Tibial nerve (tissue), 4 donors: ENCODE measurements around the gene MBP. TPM values are rescaled to one million over a fixed set of nuclear protein-coding genes. Genes with fewer than 3 reads are reported as not detected.
A peak's percentile ranks its signal among the peaks of the same experiment; 100 is the strongest.

ENCODE experiments used
- DNase-seq, 2 donors: peaks; one replicate each; pipeline ENCODE4 v3.0.0-alpha.2; 2019; ENCODE audit warnings: low spot score in 2 of 2
- H3K27ac ChIP-seq, 4 donors: fragments of 200-600 bp; sonication (generic) in 3 of 4; one replicate each; pipeline ENCODE4 v1.5.1; 2017 to 2019; ENCODE audit warnings: mild to moderate bottlenecking in 1 of 4
- H3K27me3 ChIP-seq, 2 donors: fragments of 200-600 bp; sonication (generic) in 1 of 2; one replicate each; pipeline versions ENCODE4 v1.5.1 to v1.6.0; 2017 to 2019
- H3K36me3 ChIP-seq, 3 donors: fragments of 200-600 bp; sonication (generic); one replicate each; pipeline ENCODE4 v1.5.1; 2018 to 2019
- H3K4me1 ChIP-seq, 4 donors: fragments of 200-600 bp; sonication (generic) in 3 of 4; one replicate each; pipeline ENCODE4 v1.5.1; 2017 to 2019
- H3K4me3 ChIP-seq, 4 donors: fragments of 200-600 bp; sonication (generic) in 3 of 4; one replicate each; pipeline ENCODE4 v1.5.1; 2017 to 2019; ENCODE audit warnings: mild to moderate bottlenecking in 1 of 4, moderate library complexity in 1 of 4
- H3K9me3 ChIP-seq, 4 donors: fragments of 200-600 bp; sonication (generic) in 3 of 4; one replicate each; pipeline ENCODE4 v1.5.1; 2017 to 2019
- EP300 ChIP-seq, 2 donors: sonication (generic); formaldehyde crosslinking; IDR thresholded peaks; one replicate each; pipeline ENCODE4 v1.6.1; 2017; ENCODE audit warnings: antibody characterized with exemption in 2 of 2, mild to moderate bottlenecking in 1 of 2
- POLR2A ChIP-seq, 2 donors: fragments of 450-650 bp; IDR thresholded peaks; one replicate each; pipeline ENCODE4 v1.6.1; 2017; ENCODE audit warnings: antibody characterized with exemption in 2 of 2, mild to moderate bottlenecking in 2 of 2, moderate library complexity in 2 of 2
- WGBS, 2 donors: methylation state at CpG; one replicate each; pipeline ENCODE4 v1.1.5; 2018; 5-methylcytosine and 5-hydroxymethylcytosine counted together
- total RNA-seq, 4 donors: library from RNA; depleted of rRNA; stranded (reverse); fragments of >200 nt; gene quantifications; one replicate each; pipeline ENCODE4 v1.1.0, GENCODE V29; 2016
- TF ChIP-seq, protein P1 (sequence below), 5 experiments: fragments of 200-600 bp in 3 of 5; fragments of 450-650 bp in 2 of 5; sonication (generic) in 3 of 5; IDR thresholded peaks; one replicate each; pipeline ENCODE4 v1.5.1; 2016 to 2019; ENCODE audit warnings: antibody characterized with exemption in 5 of 5, mild to moderate bottlenecking in 3 of 5, moderate library complexity in 2 of 5

Gene MBP
- total RNA-seq, 4 donors from 2014 or later = 831 to 1,485 (median 1,405) TPM

DNA sequence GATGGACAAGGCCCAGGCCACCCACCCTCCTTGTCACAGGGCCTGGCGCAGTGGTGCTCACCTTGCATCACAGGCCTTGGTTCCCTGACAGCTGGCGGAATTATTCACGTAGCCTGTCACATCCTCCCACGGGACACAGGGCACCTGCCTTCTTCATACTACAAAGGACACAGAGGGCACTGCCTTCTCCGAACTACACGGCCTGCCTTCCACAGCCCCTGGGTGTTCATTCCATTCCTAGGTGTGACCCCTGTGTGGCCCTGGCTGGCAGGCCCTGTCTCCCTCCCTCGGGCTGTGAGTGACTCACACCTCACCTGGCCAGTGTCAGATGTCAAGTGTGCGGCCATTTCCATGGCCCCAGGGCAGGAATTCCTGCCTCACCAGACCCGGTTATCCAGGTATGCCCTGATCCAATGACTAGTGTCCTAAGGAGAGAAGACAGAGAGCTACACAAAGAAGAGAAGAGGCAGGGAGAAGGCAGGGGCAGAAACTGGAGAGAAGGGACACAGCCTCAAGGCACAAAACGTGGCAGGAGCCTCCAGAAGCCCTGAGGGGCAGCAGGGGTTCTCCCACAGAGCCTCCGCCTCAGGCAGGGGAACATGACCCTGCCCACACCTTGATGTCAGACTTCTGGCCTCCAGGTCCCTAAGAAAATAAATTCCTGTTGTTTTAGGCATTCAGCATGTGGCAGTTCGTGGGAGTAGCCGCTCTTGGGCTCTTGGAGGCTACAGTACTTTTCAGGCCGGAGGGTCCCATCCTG is 43.4 kb downstream of the MBP start:
- Histone ChIP-seq H3K27ac (peak overlapping the region in 2 of 4 donors; percentile 5 to 17), H3K27me3 (no peaks in the 10 kb centered on the region), H3K9me3 (no peaks in the 10 kb centered on the region), H3K36me3 (no peaks in the 10 kb centered on the region), H3K4me3 (no peak overlapping the region), H3K4me1 (peaks cover 0 to 40% (median 15%) of the 10 kb centered on the region in 4 donors)
- TF ChIP-seq POLR2A (IDR thresholded peaks at IDR 0.05) = no peak
- TF ChIP-seq, protein P1, sequence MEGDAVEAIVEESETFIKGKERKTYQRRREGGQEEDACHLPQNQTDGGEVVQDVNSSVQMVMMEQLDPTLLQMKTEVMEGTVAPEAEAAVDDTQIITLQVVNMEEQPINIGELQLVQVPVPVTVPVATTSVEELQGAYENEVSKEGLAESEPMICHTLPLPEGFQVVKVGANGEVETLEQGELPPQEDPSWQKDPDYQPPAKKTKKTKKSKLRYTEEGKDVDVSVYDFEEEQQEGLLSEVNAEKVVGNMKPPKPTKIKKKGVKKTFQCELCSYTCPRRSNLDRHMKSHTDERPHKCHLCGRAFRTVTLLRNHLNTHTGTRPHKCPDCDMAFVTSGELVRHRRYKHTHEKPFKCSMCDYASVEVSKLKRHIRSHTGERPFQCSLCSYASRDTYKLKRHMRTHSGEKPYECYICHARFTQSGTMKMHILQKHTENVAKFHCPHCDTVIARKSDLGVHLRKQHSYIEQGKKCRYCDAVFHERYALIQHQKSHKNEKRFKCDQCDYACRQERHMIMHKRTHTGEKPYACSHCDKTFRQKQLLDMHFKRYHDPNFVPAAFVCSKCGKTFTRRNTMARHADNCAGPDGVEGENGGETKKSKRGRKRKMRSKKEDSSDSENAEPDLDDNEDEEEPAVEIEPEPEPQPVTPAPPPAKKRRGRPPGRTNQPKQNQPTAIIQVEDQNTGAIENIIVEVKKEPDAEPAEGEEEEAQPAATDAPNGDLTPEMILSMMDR (IDR thresholded peaks at IDR 0.05) = no peak
- TF ChIP-seq EP300 (IDR thresholded peaks at IDR 0.05) = no peak
- DNase-seq = no peak
- 91 to 93% methylated on average over 13 to 14 of the region's 14 CpGs for WGBS, 2 donors

DNA sequence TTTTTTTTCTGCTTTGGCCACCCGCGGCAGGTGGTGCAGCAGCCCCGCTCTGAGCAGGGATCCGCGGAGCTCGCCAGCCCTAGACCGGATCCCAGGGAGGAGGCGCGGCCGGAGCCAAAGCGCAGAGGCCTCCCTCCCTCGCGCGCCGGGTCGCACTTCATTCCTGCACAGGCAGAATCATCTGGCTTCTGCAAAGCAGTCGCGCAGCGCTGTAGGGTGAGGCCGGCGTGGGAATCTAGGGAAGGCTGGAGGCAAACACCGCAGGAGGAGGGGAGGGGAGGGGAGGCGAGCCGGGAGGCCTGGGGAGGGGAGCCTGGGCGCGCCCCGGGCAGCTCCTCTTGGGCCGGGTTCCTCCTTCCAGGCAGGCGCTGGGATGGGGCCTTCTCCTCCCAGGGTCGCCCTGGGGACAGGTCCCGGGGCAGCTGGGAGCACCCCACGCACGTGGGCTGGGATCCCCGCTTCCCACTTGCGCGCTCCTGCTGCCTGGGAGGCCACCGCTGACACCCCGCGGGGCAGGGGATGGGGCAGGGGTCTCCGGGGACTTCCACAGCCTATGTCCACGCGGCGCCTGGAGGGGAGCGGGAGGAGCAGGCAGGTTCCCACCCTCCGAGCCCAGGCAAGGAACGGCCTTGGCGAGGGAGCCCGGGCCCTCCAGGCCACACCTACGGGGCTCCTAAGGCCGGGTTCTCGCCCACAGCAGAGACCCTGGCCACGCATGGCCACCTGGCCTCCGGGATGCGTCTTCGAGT is 45.0 kb downstream of the MBP start:
- peak overlapping the region in 3 of 4 donors; percentile 19 to 42 (median 25) for H3K4me3 ChIP-seq
- H3K4me1 ChIP-seq = peaks cover 0 to 40% (median 18%) of the 10 kb centered on the region in 4 donors
- no peaks in the 10 kb centered on the region for H3K27me3 ChIP-seq
- no peaks in the 10 kb centered on the region for H3K9me3 ChIP-seq
- TF ChIP-seq, protein P1 (IDR thresholded peaks at IDR 0.05) = no peak
- WGBS, 2 donors = 23 to 26% methylated on average over 29 to 44 of the region's 55 CpGs
- peak overlapping the region in 3 of 4 donors; percentile 25 to 58 (median 49) for H3K27ac ChIP-seq
- H3K36me3 ChIP-seq = no peaks in the 10 kb centered on the region
- no peak for DNase-seq

DNA sequence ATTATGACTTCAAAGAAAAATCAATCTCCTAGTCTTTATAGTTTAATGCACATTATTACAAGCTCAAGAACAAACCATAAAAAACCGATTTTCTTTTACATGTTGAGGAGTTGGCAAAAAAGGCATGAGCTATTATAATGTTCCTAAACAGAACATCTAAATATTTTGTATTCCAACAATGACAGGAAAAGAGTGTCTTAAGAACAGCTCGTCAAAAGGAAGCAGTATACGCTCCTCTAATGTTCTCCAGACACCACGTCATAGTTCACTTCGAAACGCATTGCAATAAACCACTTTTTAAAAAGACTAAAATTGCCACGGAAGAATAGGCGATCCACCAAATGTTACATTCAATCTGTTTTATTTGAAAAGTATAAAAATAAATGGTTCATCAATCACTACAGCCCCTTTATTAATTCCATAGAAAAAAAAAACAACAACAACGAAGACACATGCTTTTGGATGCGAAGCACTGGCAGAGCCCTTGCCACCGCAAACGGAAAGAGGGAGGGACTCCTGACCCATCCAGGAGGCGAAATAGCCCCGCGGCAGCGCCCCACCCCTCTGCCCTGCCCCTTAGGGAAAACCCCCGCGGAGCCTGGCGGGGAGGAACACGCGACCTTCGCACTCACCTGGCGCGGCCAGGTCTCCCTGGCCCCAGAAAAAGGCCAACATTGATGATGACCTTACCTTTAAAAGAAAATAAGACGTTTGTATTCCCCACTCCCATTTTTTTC is 45.8 kb downstream of the MBP start:
- H3K27ac ChIP-seq = peak overlapping the region in 2 of 4 donors; percentile 49 to 58
- H3K27me3 ChIP-seq = no peaks in the 10 kb centered on the region
- TF ChIP-seq, protein P1 (IDR thresholded peaks at IDR 0.05) = peak in 1 of 5 experiments; percentile 5
- TF ChIP-seq EP300 (IDR thresholded peaks at IDR 0.05) (peak in 1 of 2 donors; percentile 12), POLR2A (IDR thresholded peaks at IDR 0.05) (no peak)
- no peak for DNase-seq
- H3K4me1 ChIP-seq = peaks cover 0 to 38% (median 18%) of the 10 kb centered on the region in 4 donors
- H3K4me3 ChIP-seq = peak overlapping the region in 3 of 4 donors; percentile 19 to 42 (median 25)
- no peaks in the 10 kb centered on the region for H3K36me3 ChIP-seq
- WGBS, 2 donors = 29 to 33% methylated on average over 25 of the region's 25 CpGs
- no peaks in the 10 kb centered on the region for H3K9me3 ChIP-seq

DNA sequence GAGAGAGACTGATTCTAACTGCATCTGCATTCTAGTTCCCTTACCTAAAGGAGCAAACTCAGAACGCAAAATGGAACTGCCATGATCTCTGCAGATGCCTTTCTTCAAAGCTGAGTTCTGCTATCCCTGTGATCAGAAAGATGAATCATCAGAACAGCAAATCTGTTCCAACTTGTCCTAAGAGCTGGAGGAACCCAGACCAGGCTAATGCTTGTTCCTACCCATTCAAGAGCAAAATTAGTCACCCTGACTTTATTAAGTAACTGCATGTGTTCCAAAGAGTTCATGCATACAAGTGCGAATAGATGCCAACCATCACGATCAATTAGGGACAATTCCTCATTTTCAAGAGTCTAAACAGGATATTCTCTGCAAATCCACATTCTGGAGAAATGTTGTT is 46.5 kb downstream of the MBP start:
- Histone ChIP-seq H3K27me3 (no peaks in the 10 kb centered on the region), H3K27ac (no peak overlapping the region), H3K9me3 (no peaks in the 10 kb centered on the region), H3K36me3 (no peaks in the 10 kb centered on the region), H3K4me1 (peaks cover 0 to 38% (median 18%) of the 10 kb centered on the region in 4 donors), H3K4me3 (no peak overlapping the region)
- TF ChIP-seq EP300 (IDR thresholded peaks at IDR 0.05) (peak in 1 of 2 donors; percentile 18), POLR2A (IDR thresholded peaks at IDR 0.05) (no peak)
- TF ChIP-seq, protein P1 (IDR thresholded peaks at IDR 0.05) = no peak
- 78 to 79% methylated on average over 3 of the region's 3 CpGs for WGBS, 2 donors
- DNase-seq = no peak
